Activated T-cell treated with anti-CD3 and anti-CD28 coated beads for 48 hours (primary cell): Measurements from ENCODE around the gene TSGA10IP.
A peak's percentile ranks its signal among the peaks of the same experiment; 100 is the strongest.

Experiments used
- DNase-seq: peaks from one replicate; pipeline ENCODE4 v3.0.0-alpha.2; 2020; ENCODE audit warnings: low read depth

TSGA10IP gene

GRCh38 chr11:65945430-65945911 lies at the start of gene TSGA10IP:
Gene TSGA10IP, plus strand, starts transcription at chr11:65945480. Its CDS starts 196 bp downstream, at chr11:65945676.
- no peak for DNase-seq

- no peak for DNase-seq
Observed at GRCh38 chr11:65895482-65895981, 49.7 kb upstream of the TSGA10IP start.

- no peak for DNase-seq
Observed at GRCh38 chr11:65896034-65896999, 49.0 kb upstream of the TSGA10IP start.

GRCh38 chr11:65897020-65897471 lies 48.2 kb upstream of the TSGA10IP start:
- no peak for DNase-seq

GRCh38 chr11:65898656-65899355 lies 46.5 kb upstream of the TSGA10IP start:
- DNase-seq, result no peak

GRCh38 chr11:65899356-65900124 lies 45.7 kb upstream of the TSGA10IP start:
- DNase-seq, result peak; percentile 78

- DNase-seq, result peak; percentile 96
Observed at GRCh38 chr11:65900125-65900898, 45.0 kb upstream of the TSGA10IP start, which contains the start of gene FOSL1. Gene FOSL1, minus strand, starts transcription at chr11:65900388. Its CDS starts 49 bp downstream, at chr11:65900339.

- DNase-seq, result no peak
Observed at GRCh38 chr11:65900899-65901180, 44.4 kb upstream of the TSGA10IP start.

GRCh38 chr11:65903068-65903481 lies 42.2 kb upstream of the TSGA10IP start:
- no peak for DNase-seq

- DNase-seq, result no peak
Observed at GRCh38 chr11:65903715-65904114, 41.6 kb upstream of the TSGA10IP start.

- DNase-seq, result no peak
Observed at GRCh38 chr11:65906602-65907001, 38.7 kb upstream of the TSGA10IP start.

GRCh38 chr11:65907878-65908277 lies 37.4 kb upstream of the TSGA10IP start:
- DNase-seq, result no peak

GRCh38 chr11:65911682-65912568 lies 33.4 kb upstream of the TSGA10IP start:
- DNase-seq, result no peak

- DNase-seq, result no peak
Observed at GRCh38 chr11:65912845-65913244, 32.4 kb upstream of the TSGA10IP start.

- no peak for DNase-seq
Observed at GRCh38 chr11:65915101-65915820, 30.0 kb upstream of the TSGA10IP start.

- no peak for DNase-seq
Observed at GRCh38 chr11:65915821-65916251, 29.4 kb upstream of the TSGA10IP start.

GRCh38 chr11:65916391-65916790 lies 28.9 kb upstream of the TSGA10IP start:
- DNase-seq, result no peak

GRCh38 chr11:65917077-65917433 lies 28.2 kb upstream of the TSGA10IP start:
- no peak for DNase-seq

GRCh38 chr11:65917434-65918210 lies 27.7 kb upstream of the TSGA10IP start:
- DNase-seq, result no peak
